ENCODE measurements around the gene GTF2F2.

- TF ChIP-seq POLR2AphosphoS5 (IDR thresholded peaks at IDR 0.05; ENCODE audit: low read depth) = no peak
- no peak for TF ChIP-seq CTCF (IDR thresholded peaks at IDR 0.05; ENCODE audit: insufficient read depth, low read length)
- TF ChIP-seq REST (IDR thresholded peaks at IDR 0.05; ENCODE audit: insufficient replicate concordance, low read depth) = no peak
These were observed 29.7 kb downstream of the GTF2F2 start for GRCh38 chr13:45149964-45150363.
